Type B pancreatic cell (in vitro differentiated cells): ENCODE data around the gene AKAP11. TPM values are rescaled to one million over a fixed set of nuclear protein-coding genes. Genes with fewer than 3 reads are reported as not detected.

ENCODE experiments used
- DNase-seq: peaks from one replicate; pipeline ENCODE4 v3.0.0; 2021; ENCODE audit warnings: mixed read lengths; ENCODE audit not compliant: unreplicated experiment; ENCODE audit errors: extremely low spot score
- H3K27ac Mint-ChIP-seq: 2 replicates; pipeline ENCODE4 v1.8.0; 2021; ENCODE audit warnings: mild to moderate bottlenecking, mixed read lengths
- H3K27me3 Mint-ChIP-seq: 2 replicates; pipeline ENCODE4 v1.8.0; 2021; ENCODE audit warnings: mixed read lengths
- H3K36me3 Mint-ChIP-seq: 2 replicates; pipeline ENCODE4 v1.8.0; 2021; ENCODE audit warnings: mixed read lengths
- H3K4me1 Mint-ChIP-seq: one replicate; pipeline ENCODE4 v1.8.0; 2021; ENCODE audit warnings: mixed read lengths; ENCODE audit not compliant: unreplicated experiment
- H3K4me3 Mint-ChIP-seq: 2 replicates; pipeline ENCODE4 v1.8.0; 2021; ENCODE audit warnings: mild to moderate bottlenecking, mixed read lengths
- H3K9me3 Mint-ChIP-seq: 2 replicates; pipeline ENCODE4 v1.8.0; 2021; ENCODE audit warnings: mixed read lengths
- CTCF ChIP-seq: fragments of 200-600 bp; sonication (generic); conservative IDR thresholded peaks from 2 replicates; pipeline ENCODE4 v1.5.0; 2021; ENCODE audit warnings: antibody characterized with exemption, mild to moderate bottlenecking
- total RNA-seq: library from RNA; stranded (reverse); gene quantifications from 2 replicates; pipeline ENCODE4 v1.2.1, GENCODE V29; 2021; ENCODE audit warnings: low replicate concordance

Gene AKAP11
- total RNA-seq, 1 donor from 2014 or later: 30.3 TPM

- no peak for TF ChIP-seq CTCF
- H3K9me3 Mint-ChIP-seq: peaks cover 6% of the 10 kb centered on the region
- H3K36me3 Mint-ChIP-seq: peaks cover 7% of the 10 kb centered on the region
- H3K27ac Mint-ChIP-seq: no peak overlapping the region
- no peak for DNase-seq
- H3K4me3 Mint-ChIP-seq: no peak overlapping the region
- H3K27me3 Mint-ChIP-seq: peaks cover 2% of the 10 kb centered on the region
- H3K4me1 Mint-ChIP-seq: no peaks in the 10 kb centered on the region
Measured at GRCh38 chr13:42247883-42248282, 24.1 kb upstream of the AKAP11 start.

- H3K27ac Mint-ChIP-seq: no peak overlapping the region
- DNase-seq: no peak
- H3K36me3 Mint-ChIP-seq: peaks cover 5% of the 10 kb centered on the region
- TF ChIP-seq CTCF: no peak
- no peaks in the 10 kb centered on the region for H3K4me1 Mint-ChIP-seq
- no peaks in the 10 kb centered on the region for H3K9me3 Mint-ChIP-seq
- H3K4me3 Mint-ChIP-seq: no peak overlapping the region
- peaks cover 2% of the 10 kb centered on the region for H3K27me3 Mint-ChIP-seq
Measured at GRCh38 chr13:42255886-42256285, 16.1 kb upstream of the AKAP11 start.

- H3K4me3 Mint-ChIP-seq: no peak overlapping the region
- H3K4me1 Mint-ChIP-seq: no peaks in the 10 kb centered on the region
- peaks cover 5% of the 10 kb centered on the region for H3K36me3 Mint-ChIP-seq
- no peak overlapping the region for H3K27ac Mint-ChIP-seq
- no peak for TF ChIP-seq CTCF
- H3K27me3 Mint-ChIP-seq: no peaks in the 10 kb centered on the region
- no peak for DNase-seq
- no peaks in the 10 kb centered on the region for H3K9me3 Mint-ChIP-seq
Measured at GRCh38 chr13:42258747-42259146, 13.2 kb upstream of the AKAP11 start.

GRCh38 chr13:42259515-42259914 is 12.4 kb upstream of the AKAP11 start:
- peaks cover 5% of the 10 kb centered on the region for H3K36me3 Mint-ChIP-seq
- no peak overlapping the region for H3K27ac Mint-ChIP-seq
- TF ChIP-seq CTCF: no peak
- DNase-seq: no peak
- no peaks in the 10 kb centered on the region for H3K27me3 Mint-ChIP-seq
- no peak overlapping the region for H3K4me3 Mint-ChIP-seq
- no peaks in the 10 kb centered on the region for H3K4me1 Mint-ChIP-seq
- H3K9me3 Mint-ChIP-seq: no peaks in the 10 kb centered on the region

- no peaks in the 10 kb centered on the region for H3K27me3 Mint-ChIP-seq
- no peak for TF ChIP-seq CTCF
- DNase-seq: no peak
- peaks cover 5% of the 10 kb centered on the region for H3K36me3 Mint-ChIP-seq
- H3K4me1 Mint-ChIP-seq: no peaks in the 10 kb centered on the region
- H3K4me3 Mint-ChIP-seq: no peak overlapping the region
- H3K9me3 Mint-ChIP-seq: no peaks in the 10 kb centered on the region
- no peak overlapping the region for H3K27ac Mint-ChIP-seq
Measured at GRCh38 chr13:42260903-42261654, 10.9 kb upstream of the AKAP11 start.
